Activated CD4-positive, CD25-positive, alpha-beta regulatory T cell treated with anti-CD3 and anti-CD28 coated beads, Interleukin-2, amount 50 U/mL, for 72 hours (primary cell): ENCODE data around the gene WNT3A.
A peak's percentile ranks its signal among the peaks of the same experiment; 100 is the strongest.
"Not testable (repeated sequence)": the region's sequence is repeated elsewhere in the genome, so short reads cannot be mapped to it uniquely, and the experiment has no call there.

Experiments
- DNase-seq: peaks from one replicate; pipeline ENCODE4 v3.0.0; 2021

WNT3A gene

GRCh38 chr1:228013131-228013934, 6.5 kb downstream of the WNT3A start:
- no peak for DNase-seq

GRCh38 chr1:228013935-228014930, 7.4 kb downstream of the WNT3A start:
- DNase-seq: no peak

- DNase-seq: no peak
Observed at GRCh38 chr1:228015276-228016180, 8.7 kb downstream of the WNT3A start.

GRCh38 chr1:228016181-228016510, 9.3 kb downstream of the WNT3A start:
- no peak for DNase-seq

GRCh38 chr1:228016653-228017355, 10.0 kb downstream of the WNT3A start:
- peak; percentile 23 for DNase-seq

GRCh38 chr1:228017356-228018124, 10.7 kb downstream of the WNT3A start:
- peak; percentile 11 for DNase-seq

- DNase-seq: peak; percentile 6
Observed at GRCh38 chr1:228018125-228018398, 11.3 kb downstream of the WNT3A start.

- peak; percentile 28 for DNase-seq
Observed at GRCh38 chr1:228018961-228019721, 12.3 kb downstream of the WNT3A start.

GRCh38 chr1:228019722-228020083, 12.9 kb downstream of the WNT3A start:
- not testable (repeated sequence) for DNase-seq

GRCh38 chr1:228020686-228021354, 14.0 kb downstream of the WNT3A start:
- peak; percentile 7 for DNase-seq

- peak; percentile 11 for DNase-seq
Observed at GRCh38 chr1:228021355-228022030, 14.7 kb downstream of the WNT3A start.

- DNase-seq: no peak
Observed at GRCh38 chr1:228022571-228023293, 15.9 kb downstream of the WNT3A start.

- DNase-seq: no peak
Observed at GRCh38 chr1:228023294-228023639, 16.5 kb downstream of the WNT3A start.

GRCh38 chr1:228029281-228029680, 22.5 kb downstream of the WNT3A start:
- peak; percentile 13 for DNase-seq

- peak; percentile 16 for DNase-seq
Observed at GRCh38 chr1:228030451-228031201, 23.8 kb downstream of the WNT3A start.

- peak; percentile 14 for DNase-seq
Observed at GRCh38 chr1:228031276-228031995, 24.6 kb downstream of the WNT3A start.

GRCh38 chr1:228032041-228032440, 25.2 kb downstream of the WNT3A start:
- peak; percentile 12 for DNase-seq

- no peak for DNase-seq
Observed at GRCh38 chr1:228033376-228033775, 26.6 kb downstream of the WNT3A start.
